ENCODE data around the gene XAGE1B.
"Not testable (repeated sequence)": the region's sequence is repeated elsewhere in the genome, so short reads cannot be mapped to it uniquely, and the experiment has no call there.

XAGE1B gene, protein sequence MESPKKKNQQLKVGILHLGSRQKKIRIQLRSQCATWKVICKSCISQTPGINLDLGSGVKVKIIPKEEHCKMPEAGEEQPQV

DNA sequence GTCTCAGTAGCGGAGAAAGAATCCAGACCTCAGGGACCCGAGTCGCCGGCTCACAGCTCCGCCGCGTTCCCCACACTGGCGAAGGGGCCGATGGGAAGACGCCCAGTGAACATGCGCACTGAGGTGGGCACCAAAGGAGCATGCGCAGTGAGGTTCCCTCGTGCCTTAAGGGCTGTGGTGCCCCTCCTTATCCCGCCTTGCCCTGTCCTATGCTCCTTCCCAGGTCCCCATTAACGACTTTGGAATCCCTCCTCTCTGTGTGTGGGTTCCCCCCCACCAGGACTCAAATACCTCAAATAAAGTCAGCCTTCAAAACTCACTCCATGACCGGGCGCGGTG is at the start of gene XAGE1B:
TSS of gene XAGE1B (minus strand) at position 77 of the 339 bp plus-strand sequence. CDS start 1,536 bp downstream, outside the sequence.
- DNase-seq, result not testable (repeated sequence)

DNA sequence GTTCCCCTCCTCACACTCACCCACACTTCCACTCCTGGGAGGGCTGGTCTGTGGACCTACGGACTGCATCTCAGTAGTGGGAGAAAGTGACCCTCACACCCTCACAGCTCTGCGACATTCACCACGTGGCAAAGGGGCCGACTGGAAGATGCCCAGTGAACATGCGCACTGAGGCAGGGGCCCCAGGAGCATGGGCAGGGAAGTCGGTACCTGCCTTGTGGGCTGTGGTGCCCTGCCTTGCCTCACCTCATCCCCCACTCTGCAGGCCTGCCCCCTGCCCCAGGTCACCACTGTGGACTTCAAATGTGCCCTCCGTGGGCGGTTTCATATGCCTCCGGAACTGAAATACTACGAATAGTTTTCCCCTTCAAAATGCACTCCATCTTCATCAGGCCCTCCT is 46.2 kb upstream of the XAGE1B start:
- DNase-seq, result no peak

DNA sequence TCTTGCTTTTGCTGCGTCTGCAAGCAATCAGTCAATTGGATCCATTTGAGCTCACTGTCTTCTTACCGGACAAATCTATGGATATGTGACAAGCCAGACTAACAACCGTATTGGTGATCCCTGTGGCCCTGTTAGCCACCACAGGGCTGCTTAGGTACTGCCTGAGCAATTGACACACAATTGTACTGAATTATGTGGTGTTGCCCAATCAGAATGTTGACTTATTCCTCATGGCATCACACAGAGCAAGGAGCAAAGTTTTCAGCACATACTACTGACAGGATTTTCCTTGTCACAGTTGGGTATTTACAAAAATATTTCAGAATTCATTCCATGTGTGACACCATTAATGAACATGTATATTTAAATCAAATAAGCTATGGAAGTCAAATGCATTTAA is 41.3 kb upstream of the XAGE1B start:
- DNase-seq, result no peak

DNA sequence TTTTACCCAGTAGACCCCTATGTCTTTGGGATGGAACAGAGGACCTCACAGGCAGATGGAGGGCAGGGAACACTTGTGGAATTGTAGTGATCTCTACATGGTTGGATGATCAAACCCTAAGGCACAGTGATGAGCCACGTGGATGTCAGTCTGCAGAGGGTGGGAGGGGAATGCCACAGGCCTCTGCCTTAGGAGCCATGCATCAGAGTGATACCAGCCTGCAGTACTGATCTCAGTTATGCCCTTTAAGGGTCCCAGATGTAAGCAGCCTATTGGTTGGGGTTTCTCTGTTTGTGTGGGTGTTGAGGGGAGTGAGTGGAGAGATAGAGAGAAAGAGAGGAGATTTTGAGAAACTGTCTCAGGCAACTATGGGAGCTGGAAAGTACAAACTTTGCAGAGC is 39.9 kb upstream of the XAGE1B start:
- no peak for DNase-seq

DNA sequence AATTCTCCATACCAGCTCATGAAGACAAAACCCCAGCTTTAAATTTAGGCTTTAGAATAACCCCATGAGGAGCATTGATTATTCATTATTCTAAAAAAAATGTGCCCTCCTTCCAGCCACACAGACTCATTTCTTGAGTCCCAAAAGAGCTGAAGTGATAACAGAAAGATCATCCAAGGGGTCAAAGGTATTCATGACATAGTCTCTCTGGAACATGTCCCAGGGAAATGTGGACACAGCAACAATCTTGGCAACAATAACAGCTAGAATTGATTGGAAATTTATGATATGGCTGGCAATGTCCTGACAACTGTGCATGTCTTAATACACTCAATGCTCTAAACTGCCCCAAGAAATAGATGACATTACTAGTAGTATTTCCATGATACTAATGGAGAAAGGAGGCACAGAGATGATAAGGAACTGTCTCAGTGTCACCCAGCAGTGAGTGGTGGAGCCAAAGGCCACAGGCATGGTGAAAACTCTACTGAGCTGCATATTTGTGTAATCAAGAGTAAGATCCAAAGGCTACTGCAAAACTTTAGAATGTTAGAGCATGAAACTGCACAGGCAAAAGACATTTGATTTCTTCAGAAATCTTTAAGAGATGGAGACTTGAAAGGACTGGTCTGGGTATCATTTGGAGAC is 37.3 kb upstream of the XAGE1B start:
- DNase-seq, result no peak

DNA sequence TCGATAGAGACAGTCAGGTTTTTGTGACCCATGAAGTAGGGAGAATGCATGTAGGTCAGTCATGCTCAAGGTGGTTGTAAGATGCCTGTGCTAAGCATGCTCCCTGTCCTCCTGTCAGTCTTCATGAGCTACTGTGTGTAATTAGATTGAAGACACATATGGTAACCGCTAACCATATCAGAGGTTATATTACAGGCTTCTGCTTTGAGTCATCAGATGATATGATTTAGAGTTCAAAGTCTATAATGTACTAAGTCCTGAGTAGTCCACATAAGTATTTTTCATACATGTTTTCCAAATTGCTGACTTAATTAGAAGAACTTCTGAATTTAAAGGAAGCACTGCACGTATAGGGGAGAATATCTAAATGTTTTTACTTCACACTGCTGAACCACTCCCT is 31.9 kb upstream of the XAGE1B start:
- DNase-seq, result not testable (repeated sequence)

DNA sequence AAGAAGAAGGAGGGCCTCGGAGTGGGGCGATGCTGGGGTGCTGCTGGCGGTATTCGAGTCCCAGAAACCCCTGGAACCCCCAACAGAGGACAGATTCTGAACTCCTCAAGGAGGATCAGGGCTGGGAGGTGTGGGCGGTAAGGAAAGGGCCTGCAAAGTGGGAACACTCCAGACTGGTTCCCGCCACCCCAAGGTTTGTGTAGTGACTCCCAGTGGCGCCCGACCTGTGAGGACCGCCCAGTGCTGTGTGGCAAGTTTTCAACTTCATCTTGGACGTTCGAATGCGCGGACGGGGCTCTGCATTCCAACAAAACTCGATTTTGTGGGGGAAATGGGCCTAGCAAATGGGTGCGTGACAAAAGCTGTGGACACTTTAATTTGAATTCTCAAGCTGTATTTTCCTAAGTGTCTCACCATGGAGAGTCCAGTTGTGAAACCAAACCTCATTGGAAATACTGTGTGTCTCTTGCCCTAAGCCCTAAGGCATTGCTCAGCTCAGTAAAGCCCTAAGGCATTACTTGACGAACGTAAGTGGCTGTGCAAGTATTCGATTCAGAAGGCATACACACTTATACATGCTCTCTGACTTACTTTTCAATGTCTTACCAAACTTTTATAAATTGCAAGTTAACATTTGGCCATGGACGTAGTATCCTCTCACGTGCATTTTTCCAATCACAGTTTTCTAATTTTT is 27.4 kb upstream of the XAGE1B start:
- no peak for DNase-seq

DNA sequence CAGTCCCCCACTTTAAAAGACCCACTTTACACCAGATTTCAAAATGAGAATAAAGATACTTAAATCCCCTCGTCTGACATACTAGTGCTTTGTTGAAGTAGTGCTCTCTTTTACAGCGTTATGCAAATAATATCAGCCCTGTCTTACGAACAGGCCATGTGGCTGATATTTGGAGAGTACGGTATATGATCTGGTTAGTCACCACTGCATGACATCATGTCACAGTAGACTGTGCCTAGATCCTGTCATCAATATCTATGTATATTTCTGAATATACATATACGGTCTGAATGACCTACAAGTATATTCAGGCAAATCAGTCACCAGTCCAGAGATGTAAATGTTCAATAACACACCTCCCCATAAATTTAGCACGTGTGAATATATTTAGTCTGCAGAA is 25.4 kb upstream of the XAGE1B start:
- no peak for DNase-seq

DNA sequence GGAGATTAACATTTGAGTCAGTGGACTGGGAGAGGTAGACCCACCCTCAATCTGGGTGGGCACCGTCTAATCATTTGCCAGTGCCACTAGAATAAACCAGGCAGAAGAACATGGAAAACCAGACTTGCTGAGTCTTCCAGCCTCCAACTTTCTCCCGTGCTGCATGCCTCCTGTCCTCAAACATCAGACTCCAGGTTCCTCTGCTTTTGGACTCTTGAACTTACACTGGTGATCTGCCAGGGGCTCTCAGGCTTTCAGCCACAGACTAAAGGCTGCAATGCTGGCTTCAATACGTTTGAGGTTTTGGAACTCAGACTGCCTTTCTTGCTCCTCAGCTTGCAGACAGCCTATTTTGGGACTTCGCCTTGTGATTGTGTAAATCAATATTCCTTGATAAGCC is 24.2 kb upstream of the XAGE1B start:
- not testable (repeated sequence) for DNase-seq

DNA sequence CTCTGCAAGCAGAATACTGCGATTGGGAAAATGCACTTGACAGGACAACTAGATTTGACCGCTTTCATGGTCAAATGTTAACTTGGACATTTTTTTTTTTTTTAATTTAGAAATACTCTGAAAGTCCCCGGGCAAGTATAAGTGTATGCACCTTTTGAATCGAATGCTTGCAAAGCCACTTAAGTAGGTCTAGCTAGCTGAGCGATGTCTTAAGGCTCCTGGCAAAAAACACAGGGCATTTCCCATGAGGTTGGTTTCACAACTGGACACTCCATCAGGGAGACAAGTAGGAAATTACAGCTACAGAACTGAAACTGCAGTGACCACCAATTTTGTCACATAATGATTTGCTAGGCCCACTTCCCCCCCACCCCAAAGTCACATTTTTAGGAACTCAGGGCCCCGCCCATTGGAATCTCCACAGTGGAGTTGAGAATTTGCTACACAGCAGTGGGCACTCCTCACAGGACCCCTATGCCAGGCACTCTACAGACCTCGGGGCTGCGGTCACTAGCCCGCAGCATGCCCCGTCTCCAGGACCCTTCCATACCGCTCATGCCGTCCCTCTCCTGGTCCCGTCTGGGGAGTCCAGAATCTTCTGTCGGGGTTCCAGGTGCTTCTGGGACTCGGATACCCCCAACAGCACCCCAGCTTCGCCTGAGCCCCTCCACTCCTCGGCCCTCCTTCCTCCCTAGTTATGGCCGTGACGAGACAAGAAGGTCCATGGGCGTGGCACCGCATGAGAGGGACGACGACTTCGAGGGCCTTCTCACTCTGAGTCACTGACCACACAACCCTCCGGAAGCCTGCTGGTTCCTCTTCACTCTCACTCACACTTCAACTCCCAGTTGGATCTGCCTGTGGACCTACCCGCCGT is 515 bp downstream of the XAGE1B start:
- DNase-seq, result not testable (repeated sequence)

DNA sequence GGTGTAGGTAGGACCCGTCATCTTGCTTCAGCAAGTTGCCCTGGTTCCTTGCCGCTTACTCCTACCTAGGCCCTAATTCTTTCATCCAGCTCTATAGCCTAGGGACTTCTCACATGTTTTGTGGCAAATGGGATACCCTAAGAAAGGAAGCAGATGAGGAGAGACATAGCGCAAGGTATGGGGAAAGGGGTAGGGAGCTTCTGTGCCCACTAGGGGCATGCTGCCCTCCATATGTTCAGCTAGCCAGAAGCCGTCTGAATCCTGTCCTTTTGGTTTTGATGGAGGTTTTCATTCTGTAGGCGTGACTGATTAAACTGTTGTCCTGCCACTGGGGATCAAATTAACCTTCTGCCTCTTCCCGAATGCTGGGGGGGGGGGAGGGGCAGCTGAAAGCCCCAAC is 5.7 kb downstream of the XAGE1B start:
- not testable (repeated sequence) for DNase-seq

DNA sequence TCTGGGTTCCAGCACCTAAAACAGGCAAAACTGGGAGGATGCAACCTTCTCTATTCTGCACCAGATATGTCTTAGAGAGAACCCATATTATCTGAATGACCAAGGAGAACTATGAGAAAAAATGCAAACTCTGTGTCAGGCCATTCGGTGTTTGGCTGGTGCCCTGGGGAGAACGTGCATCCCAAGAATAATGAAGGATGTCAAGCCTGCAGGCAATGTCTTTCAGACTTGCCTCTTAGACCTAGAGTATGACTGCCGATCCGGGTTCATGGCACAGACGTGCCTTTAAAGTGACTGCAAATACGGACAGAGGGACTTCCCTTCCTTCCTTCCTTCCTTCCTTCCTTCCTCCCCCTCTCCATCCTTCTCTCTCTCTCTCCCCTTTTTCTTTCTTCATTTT is 6.9 kb downstream of the XAGE1B start:
- DNase-seq, result no peak

DNA sequence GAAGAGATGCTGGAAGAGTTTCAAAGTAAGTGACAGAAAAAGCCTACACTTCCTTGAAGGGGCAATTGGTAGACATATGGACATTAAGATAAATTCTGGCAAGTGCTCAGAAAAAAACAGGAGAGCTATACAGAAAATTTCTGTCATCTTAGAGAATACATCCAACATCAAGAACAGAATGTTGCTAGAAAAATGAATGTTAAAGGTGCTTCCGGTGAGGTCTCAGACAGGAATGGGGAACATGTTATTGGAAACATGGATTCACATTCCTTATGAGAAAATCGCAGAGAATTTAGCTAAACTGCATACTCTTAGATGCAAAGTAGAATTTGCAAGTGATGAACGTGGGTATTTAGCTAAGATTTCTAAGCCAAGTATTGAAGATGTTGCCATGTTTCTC is 9.5 kb downstream of the XAGE1B start:
- DNase-seq, result no peak

DNA sequence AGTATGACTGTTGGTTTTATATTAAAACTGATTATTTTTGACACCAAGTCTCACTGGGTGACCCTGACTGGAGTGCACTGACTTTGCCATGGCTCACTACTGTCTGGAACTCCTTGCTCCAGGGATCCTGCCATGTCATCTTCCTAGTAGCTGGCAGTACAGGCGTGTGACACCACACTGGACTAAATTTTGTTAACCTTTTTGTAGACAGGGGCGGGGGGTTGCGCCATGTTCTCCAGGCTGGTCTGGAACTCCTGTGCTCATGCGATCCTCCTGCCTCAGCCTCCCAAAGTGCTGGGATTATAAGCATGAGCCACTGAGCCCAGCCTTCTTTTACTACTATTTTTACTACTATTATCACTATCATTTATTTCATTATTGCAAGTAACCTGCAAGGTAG is 12.3 kb downstream of the XAGE1B start:
- no peak for DNase-seq

DNA sequence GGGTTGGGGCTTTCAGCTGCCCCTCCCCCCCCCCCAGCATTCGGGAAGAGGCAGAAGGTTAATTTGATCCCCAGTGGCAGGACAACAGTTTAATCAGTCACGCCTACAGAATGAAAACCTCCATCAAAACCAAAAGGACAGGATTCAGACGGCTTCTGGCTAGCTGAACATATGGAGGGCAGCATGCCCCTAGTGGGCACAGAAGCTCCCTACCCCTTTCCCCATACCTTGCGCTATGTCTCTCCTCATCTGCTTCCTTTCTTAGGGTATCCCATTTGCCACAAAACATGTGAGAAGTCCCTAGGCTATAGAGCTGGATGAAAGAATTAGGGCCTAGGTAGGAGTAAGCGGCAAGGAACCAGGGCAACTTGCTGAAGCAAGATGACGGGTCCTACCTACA is 15.5 kb downstream of the XAGE1B start:
- DNase-seq, result not testable (repeated sequence)

DNA sequence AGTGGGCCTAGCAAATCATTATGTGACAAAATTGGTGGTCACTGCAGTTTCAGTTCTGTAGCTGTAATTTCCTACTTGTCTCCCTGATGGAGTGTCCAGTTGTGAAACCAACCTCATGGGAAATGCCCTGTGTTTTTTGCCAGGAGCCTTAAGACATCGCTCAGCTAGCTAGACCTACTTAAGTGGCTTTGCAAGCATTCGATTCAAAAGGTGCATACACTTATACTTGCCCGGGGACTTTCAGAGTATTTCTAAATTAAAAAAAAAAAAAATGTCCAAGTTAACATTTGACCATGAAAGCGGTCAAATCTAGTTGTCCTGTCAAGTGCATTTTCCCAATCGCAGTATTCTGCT is 20.5 kb downstream of the XAGE1B start:
- DNase-seq, result not testable (repeated sequence)

DNA sequence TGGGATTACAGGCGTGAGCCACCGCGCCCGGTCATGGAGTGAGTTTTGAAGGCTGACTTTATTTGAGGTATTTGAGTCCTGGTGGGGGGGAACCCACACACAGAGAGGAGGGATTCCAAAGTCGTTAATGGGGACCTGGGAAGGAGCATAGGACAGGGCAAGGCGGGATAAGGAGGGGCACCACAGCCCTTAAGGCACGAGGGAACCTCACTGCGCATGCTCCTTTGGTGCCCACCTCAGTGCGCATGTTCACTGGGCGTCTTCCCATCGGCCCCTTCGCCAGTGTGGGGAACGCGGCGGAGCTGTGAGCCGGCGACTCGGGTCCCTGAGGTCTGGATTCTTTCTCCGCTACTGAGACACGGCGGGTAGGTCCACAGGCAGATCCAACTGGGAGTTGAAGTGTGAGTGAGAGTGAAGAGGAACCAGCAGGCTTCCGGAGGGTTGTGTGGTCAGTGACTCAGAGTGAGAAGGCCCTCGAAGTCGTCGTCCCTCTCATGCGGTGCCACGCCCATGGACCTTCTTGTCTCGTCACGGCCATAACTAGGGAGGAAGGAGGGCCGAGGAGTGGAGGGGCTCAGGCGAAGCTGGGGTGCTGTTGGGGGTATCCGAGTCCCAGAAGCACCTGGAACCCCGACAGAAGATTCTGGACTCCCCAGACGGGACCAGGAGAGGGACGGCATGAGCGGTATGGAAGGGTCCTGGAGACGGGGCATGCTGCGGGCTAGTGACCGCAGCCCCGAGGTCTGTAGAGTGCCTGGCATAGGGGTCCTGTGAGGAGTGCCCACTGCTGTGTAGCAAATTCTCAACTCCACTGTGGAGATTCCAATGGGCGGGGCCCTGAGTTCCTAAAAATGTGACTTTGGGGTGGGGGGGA is 21.1 kb downstream of the XAGE1B start, which contains the start of gene XAGE1A:
TSS of gene XAGE1A (plus strand) at position 264 of the 874 bp plus-strand sequence. CDS start 1,554 bp downstream, outside the sequence.
- not testable (repeated sequence) for DNase-seq

DNA sequence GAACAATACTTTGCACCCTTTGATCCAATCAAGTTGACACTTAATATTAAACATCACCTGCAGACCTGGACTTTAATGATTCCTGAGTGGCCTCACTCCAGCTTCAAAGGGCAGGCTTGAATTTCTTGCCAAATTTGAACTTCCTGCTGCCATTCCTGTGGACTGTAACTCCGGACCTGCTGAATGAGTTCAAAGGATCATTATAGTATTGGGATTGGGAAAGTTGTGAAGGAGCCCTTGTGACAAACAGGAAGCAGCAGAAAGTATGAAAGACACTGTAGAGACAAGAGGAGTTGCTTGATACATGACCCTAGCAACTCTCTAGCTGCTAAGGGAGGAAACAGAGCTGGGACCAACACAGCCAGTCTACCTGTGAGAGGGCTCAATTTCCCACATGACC is 45.6 kb downstream of the XAGE1B start:
- not testable (repeated sequence) for DNase-seq
